Mesothelial cell of epicardium (in vitro differentiated cells): ENCODE measurements around the gene LSMEM2. TPM values are rescaled to one million over a fixed set of nuclear protein-coding genes. Genes with fewer than 3 reads are reported as not detected.

ENCODE experiments used
- DNase-seq, 2 experiments: peaks; one replicate each; pipeline ENCODE4 v3.0.0; 2021; ENCODE audit warnings: low spot score in 2 of 2; ENCODE audit not compliant: unreplicated experiment in 2 of 2
- H3K27ac Mint-ChIP-seq: 2 replicates; pipeline ENCODE4 v1.8.0; 2021; ENCODE audit warnings: mixed read lengths
- H3K27me3 Mint-ChIP-seq: 2 replicates; pipeline ENCODE4 v1.8.0; 2021; ENCODE audit warnings: low read depth, mixed read lengths
- H3K36me3 Mint-ChIP-seq: 2 replicates; pipeline ENCODE4 v1.8.0; 2021; ENCODE audit warnings: mixed read lengths
- H3K4me1 Mint-ChIP-seq: 2 replicates; pipeline ENCODE4 v1.8.0; 2021; ENCODE audit warnings: mixed read lengths
- H3K4me3 Mint-ChIP-seq: 2 replicates; pipeline ENCODE4 v1.8.0; 2021; ENCODE audit warnings: mild to moderate bottlenecking, moderate library complexity, mixed read lengths
- H3K9me3 Mint-ChIP-seq: 2 replicates; pipeline ENCODE4 v1.8.0; 2021; ENCODE audit warnings: mixed read lengths
- CTCF ChIP-seq: fragments of 200-600 bp; sonication (generic); IDR thresholded peaks from one replicate; pipeline ENCODE4 v1.5.0; 2021; ENCODE audit warnings: antibody characterized with exemption; ENCODE audit not compliant: unreplicated experiment
- total RNA-seq: library from RNA; stranded (reverse); gene quantifications from 3 replicates; pipeline ENCODE4 v1.2.1, GENCODE V29; 2021

Gene LSMEM2
- total RNA-seq, 1 donor from 2014 or later, result 0.38 TPM

DNA sequence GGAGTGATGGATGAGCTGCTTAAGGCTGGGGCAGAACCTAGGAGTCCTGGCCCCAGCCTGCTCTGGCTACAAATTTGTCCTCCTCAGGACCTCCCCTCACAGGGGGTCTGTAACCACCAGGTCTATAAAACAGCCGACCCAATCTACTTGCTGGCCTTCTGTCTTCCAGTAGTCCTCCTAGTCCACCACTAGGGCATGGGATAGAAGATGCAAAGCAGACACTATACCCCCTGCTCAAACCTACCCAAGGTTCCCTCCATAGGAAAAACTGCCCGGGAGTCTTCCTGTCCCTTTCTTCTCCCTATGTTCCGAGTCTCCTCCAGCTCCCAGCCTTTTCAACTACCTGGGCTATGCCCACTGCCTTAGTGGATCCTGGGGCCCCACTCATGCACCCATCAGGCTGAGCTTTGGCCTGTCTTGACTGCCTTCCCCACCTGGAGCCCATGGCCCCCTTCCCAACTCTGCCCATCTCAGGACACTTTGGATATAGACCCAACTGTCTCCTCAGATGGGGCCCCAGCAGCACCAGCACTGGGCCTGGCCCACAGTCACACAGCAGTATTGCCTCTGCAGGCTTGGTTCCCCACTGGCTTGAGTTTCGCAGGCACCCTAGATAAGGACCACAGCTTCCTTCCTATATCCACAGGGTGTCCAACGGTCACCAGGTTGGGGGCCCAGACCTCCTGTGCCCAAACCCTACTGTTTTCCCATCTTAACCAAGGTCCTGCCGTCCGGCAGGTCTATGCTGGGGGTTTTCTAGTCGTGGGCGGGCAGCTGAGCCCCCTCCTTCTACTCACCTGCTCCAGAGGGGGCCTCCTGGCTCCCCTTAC is 19.2 kb downstream of the LSMEM2 start:
- Mint-ChIP-seq H3K9me3 (no peaks in the 10 kb centered on the region), H3K4me3 (peak overlapping the region; percentile 95), H3K27ac (peak overlapping the region; percentile 21), H3K36me3 (no peaks in the 10 kb centered on the region), H3K4me1 (peaks cover 26% of the 10 kb centered on the region), H3K27me3 (no peaks in the 10 kb centered on the region)
- no peak for DNase-seq
- TF ChIP-seq CTCF, result no peak

- no peaks in the 10 kb centered on the region for H3K36me3 Mint-ChIP-seq
- H3K27me3 Mint-ChIP-seq, result no peaks in the 10 kb centered on the region
- peak within 1 kb of the TSS; percentile 95 for H3K4me3 Mint-ChIP-seq
- H3K4me1 Mint-ChIP-seq, result peaks cover 26% of the 10 kb centered on the region
- no peaks in the 10 kb centered on the region for H3K9me3 Mint-ChIP-seq
- H3K27ac Mint-ChIP-seq, result peak within 1 kb of the TSS; percentile 98
- TF ChIP-seq CTCF, result no peak
- DNase-seq, result peak; percentile 96 to 98
These were observed 20.1 kb downstream of the LSMEM2 start, which contains the start of the genes HYAL3 and NAA80 for GRCh38 chr3:50298836-50299637. Gene HYAL3, minus strand, starts transcription at chr3:50299405. Its CDS starts 3,803 bp downstream, at chr3:50295602. Gene NAA80, minus strand, starts transcription at chr3:50299405. Its CDS starts 1,942 bp downstream, at chr3:50297463.

DNA sequence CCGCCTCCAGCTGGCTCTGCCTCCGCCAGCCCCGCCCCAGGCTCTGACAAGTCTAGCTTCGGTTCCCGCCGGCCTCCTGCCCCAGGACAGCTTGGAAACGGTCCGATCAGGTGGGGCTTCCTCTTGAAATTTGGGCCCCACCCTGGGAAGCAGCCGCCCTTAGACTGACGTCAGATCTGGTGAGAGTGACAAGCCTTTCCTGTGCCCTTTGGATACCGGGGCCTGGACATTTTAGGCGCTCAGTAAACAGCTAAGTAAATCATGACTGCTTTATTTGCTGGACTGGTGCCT is 20.7 kb downstream of the LSMEM2 start:
- no peak for TF ChIP-seq CTCF
- DNase-seq, result no peak
- H3K9me3 Mint-ChIP-seq, result no peaks in the 10 kb centered on the region
- peaks cover 26% of the 10 kb centered on the region for H3K4me1 Mint-ChIP-seq
- peak overlapping the region; percentile 98 for H3K27ac Mint-ChIP-seq
- peak overlapping the region; percentile 95 for H3K4me3 Mint-ChIP-seq
- H3K36me3 Mint-ChIP-seq, result no peaks in the 10 kb centered on the region
- no peaks in the 10 kb centered on the region for H3K27me3 Mint-ChIP-seq

GRCh38 chr3:50299929-50300680 is 21.2 kb downstream of the LSMEM2 start:
- Mint-ChIP-seq H3K9me3 (no peaks in the 10 kb centered on the region), H3K27ac (peak overlapping the region; percentile 98), H3K4me3 (peak overlapping the region; percentile 95), H3K27me3 (no peaks in the 10 kb centered on the region), H3K4me1 (peaks cover 26% of the 10 kb centered on the region), H3K36me3 (no peaks in the 10 kb centered on the region)
- TF ChIP-seq CTCF, result no peak
- no peak for DNase-seq

DNA sequence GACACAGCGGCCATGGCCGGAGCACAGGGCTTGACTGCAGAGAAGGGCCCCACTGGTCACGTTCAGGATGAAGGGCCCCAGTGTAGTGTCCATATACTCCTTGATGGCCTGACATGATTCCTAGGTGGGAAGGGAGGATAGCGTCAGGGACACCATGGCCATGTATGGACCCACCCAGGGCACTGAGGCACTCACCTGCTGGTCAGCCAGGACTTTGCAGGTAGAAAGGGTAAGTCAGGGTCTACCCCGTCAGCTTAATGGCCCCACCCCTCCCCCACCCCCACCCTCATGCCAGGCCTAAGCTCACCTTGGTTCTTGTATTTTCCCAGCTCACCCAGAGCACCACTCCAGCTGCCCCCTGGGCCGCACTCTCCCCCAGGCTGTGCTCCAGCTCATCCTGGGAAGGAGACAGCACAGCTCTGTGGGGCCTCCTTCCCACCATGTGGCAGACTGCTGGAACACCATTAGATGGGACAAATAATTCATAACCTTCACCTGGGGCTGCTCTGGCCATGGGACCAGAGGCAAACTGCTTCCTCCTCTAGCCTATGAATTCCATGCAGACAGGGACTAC is 21.9 kb downstream of the LSMEM2 start:
- no peaks in the 10 kb centered on the region for H3K27me3 Mint-ChIP-seq
- peaks cover 26% of the 10 kb centered on the region for H3K4me1 Mint-ChIP-seq
- peak overlapping the region; percentile 98 for H3K27ac Mint-ChIP-seq
- no peaks in the 10 kb centered on the region for H3K36me3 Mint-ChIP-seq
- DNase-seq, result no peak
- H3K9me3 Mint-ChIP-seq, result no peaks in the 10 kb centered on the region
- H3K4me3 Mint-ChIP-seq, result peak overlapping the region; percentile 95
- TF ChIP-seq CTCF, result no peak
